ENCODE data around the gene PRKCB.

DNA sequence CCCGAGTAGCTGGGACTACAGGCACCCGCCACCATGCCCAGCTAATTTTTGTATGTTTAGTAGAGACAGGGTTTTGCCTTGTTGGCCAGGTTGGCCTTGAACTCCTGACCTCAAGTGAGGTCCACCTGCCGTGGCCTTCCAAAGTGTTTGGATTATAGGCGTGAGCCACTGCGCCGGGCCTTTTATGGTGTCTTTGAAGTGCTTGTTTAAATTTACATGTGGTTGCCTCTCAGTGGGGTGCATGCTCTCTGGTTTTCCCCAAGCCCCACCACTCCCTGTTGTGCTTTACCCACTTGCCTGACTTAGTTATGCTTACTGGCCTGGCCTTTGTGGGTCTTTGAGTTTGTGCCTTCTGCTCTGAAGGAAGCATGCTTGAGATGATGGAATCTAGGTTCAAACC is 132.0 kb downstream of the PRKCB start:
- TF ChIP-seq, protein P1, sequence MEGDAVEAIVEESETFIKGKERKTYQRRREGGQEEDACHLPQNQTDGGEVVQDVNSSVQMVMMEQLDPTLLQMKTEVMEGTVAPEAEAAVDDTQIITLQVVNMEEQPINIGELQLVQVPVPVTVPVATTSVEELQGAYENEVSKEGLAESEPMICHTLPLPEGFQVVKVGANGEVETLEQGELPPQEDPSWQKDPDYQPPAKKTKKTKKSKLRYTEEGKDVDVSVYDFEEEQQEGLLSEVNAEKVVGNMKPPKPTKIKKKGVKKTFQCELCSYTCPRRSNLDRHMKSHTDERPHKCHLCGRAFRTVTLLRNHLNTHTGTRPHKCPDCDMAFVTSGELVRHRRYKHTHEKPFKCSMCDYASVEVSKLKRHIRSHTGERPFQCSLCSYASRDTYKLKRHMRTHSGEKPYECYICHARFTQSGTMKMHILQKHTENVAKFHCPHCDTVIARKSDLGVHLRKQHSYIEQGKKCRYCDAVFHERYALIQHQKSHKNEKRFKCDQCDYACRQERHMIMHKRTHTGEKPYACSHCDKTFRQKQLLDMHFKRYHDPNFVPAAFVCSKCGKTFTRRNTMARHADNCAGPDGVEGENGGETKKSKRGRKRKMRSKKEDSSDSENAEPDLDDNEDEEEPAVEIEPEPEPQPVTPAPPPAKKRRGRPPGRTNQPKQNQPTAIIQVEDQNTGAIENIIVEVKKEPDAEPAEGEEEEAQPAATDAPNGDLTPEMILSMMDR (IDR thresholded peaks at IDR 0.05) = no peak
- TF ChIP-seq POLR2A (IDR thresholded peaks at IDR 0.05) = no peak
